Activated CD4-positive, alpha-beta T cell treated with anti-CD3 and anti-CD28 coated beads, Interleukin-2, Interleukin-6, amounts not matched to agents 100 ng/mL and 50 ng/mL, durations not matched to agents 16 hours and 8 hours (primary cell): ENCODE results near the gene GAS2L3.
A peak's percentile ranks its signal among the peaks of the same experiment; 100 is the strongest.
"Not testable (repeated sequence)": the region's sequence is repeated elsewhere in the genome, so short reads cannot be mapped to it uniquely, and the experiment has no call there.

Experiments used
- DNase-seq: peaks from one replicate; pipeline ENCODE4 v3.0.0-alpha.2; 2020

GAS2L3 gene

DNA sequence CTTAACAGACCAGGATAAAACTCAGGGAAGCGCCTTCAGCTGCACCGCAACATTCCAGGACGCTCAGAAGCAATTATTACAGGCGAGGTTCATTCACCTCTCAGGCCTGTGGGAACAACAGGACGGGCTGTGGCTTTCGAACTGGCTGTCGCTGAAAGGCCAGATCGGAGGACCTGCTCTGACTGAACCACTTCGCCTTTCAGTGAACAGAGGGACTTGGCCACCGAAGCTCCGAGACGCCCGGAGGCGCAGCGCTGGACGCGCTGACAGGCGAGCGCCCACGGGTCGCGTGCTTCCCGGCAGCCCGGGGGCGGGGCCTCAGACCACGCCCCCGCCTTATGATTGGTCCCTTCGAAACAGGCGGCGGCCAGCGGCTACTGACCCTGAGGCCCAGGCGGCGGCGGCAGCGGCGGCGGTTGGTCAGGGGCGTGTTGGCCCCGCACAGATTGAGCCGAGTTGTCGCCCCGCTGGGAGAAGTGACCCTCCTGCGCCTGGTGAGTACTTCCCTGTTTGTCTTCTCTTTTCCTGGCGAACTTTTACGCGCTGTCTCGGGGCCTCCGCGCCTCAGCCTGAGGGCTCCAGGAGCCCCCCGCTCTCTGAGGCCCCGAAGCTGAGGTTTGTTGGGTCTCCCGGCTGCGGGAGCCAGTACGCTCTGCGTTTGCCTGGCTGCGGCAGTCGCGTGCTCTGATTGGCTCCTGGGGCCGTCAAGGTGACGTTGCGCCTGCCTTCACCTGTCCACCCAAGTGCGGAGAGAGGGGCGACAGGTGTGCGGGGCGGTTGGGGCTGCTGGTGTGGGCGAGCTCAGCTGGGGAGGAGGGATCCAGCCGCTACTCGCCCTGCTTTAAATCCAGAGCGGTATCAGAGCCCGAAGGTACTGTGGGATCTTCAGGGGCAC is at the start of gene GAS2L3:
Gene GAS2L3, plus strand, starts transcription at position 393 of the 895 bp plus-strand sequence. CDS start 21,221 bp downstream, outside the sequence.
- DNase-seq = peak; percentile 80

GRCh38 chr12:100528034-100528433 is 45.5 kb upstream of the GAS2L3 start:
- no peak for DNase-seq

DNA sequence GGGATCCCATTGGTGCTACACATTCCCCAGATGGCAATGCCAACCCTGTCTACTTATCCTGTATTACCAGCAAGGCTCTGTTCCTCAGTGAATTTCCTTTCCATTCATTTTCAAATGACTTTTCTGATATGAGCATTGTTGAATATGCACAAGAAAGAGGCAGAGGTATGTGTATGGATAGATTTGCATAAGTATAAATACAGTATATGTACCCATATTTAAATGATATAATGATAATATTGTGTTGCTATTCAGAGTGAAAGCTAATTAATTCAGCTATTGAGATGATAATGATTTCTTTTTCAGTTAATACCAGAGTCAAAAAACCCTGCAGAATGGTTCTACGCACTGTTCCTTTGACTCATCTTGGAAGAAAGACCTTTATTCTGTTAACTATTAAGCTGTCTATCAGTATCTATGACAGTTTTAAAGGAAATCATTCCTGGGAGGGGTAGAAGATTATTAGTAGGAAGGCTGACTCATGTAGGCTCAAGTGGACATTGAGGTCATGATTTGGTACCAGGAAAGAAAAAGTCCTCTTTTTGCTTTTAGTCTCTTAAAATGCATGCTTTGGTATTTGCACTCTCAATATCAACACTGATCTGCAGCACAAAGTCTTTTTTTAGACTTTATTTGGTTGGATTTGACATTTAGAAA is 44.9 kb upstream of the GAS2L3 start:
- no peak for DNase-seq

- no peak for DNase-seq
Measured at GRCh38 chr12:100529756-100530350, 43.6 kb upstream of the GAS2L3 start.

GRCh38 chr12:100533376-100533775 is 40.1 kb upstream of the GAS2L3 start:
- no peak for DNase-seq

DNA sequence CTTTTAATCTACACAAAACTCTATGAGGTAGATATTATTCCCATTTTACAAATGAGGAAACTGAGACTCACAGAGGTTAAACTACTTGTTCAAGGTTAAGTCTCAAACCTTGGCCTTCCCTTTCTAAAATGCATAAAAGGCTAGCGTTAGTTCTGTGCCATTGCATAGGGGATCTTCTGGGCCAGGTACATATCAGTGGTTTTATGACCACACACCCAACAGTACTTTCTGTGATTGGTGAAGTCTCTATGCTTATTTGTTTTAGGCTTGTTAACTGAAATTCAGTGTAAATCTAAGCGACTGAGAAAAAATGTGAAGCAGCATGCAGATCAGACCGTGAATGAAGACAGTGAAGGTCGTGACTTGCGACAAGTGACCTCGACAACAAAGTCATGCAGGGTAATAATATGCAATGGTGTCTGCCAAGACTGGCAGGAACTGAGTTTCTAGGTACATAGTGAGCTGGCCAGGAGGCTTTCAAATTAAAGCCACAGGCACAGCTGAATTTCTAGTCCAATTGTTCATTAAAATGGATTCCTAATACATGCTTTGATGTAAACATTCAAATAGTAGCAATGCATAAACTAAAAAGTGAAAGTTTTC is 38.8 kb upstream of the GAS2L3 start:
- DNase-seq = no peak

DNA sequence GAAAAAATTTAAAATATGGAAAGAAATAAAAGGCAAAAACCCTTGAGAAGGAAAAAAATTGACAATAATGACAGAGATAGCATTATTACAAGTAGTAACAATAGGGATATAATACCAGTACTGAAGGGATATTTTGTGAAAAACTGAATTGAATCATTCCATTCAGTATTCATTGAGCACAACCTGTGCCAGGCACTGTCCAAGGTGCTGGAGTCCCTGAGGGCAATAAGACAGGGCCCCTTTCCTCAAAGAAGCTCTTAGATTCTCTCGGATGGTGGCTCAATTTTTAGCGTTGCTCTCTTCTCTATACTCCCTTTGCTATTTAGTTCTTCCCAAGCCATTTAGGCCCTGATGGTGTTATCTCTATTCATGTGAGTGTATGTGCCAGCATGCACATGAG is 34.3 kb upstream of the GAS2L3 start:
- DNase-seq = peak; percentile 26

DNA sequence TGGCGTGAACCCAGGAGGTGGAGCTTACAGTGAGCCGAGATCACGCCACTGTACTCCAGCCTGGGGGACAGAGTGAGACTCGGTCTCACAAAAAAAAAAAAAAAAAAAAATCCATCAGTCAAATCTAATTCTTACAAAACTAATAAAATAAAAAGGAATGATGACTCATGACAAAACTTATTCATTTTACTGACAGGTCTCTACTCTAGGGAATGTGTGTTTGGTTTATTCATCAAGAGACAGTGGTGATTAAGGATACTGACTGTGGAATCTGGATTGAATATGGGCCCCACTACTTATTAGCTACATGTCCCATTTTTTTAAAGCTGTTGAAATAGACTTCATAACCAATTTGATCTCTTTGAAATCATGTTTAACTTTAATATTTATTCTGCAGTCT is 29.3 kb upstream of the GAS2L3 start:
- no peak for DNase-seq

DNA sequence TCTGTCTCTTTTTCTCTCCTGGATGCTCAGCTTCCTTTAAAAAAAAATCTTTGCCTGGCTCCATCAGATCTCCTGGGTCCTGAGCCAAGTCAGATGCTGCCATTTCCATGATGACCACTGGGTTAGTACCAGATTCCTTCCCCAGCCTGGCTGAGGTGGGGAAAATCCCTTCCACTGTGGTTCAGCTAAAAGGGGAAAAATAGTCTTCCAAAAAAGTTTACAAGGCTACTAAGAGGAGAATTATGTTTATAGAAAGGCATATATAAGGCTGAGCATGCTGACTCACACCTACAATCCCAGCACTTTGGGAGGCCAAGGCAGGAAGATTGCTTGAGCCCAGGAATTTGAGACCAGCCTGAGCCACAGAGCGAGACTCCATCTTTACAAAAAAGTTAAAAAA is 28.4 kb upstream of the GAS2L3 start:
- no peak for DNase-seq

- DNase-seq = no peak
Measured at GRCh38 chr12:100553936-100554335, 19.5 kb upstream of the GAS2L3 start.

DNA sequence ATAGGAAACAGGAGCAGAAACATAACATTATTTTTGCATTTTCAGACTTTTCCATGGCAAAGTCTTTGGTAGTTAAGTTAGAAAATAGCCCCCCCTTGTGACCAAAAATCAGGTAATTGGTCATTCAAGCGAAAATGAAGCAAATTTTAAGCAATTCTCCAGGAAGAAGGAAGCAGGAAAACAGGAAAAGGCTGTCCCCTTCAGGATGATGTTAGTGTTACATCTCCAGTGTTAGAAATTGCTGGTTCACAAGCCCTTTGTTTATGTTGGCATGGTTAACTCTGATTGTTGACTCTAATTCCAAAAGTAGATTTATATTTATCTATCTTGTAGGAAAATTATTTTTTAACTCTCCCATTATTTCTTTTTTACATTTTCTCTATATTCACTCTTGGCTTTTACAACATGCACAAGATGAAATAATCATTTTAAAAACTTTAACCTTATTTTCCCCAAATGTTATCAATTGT is 18.8 kb upstream of the GAS2L3 start:
- peak; percentile 42 for DNase-seq

GRCh38 chr12:100555722-100556121 is 17.8 kb upstream of the GAS2L3 start:
- no peak for DNase-seq

GRCh38 chr12:100557357-100557756 is 16.1 kb upstream of the GAS2L3 start:
- DNase-seq = no peak

GRCh38 chr12:100559261-100559660 is 14.2 kb upstream of the GAS2L3 start:
- DNase-seq = not testable (repeated sequence)

DNA sequence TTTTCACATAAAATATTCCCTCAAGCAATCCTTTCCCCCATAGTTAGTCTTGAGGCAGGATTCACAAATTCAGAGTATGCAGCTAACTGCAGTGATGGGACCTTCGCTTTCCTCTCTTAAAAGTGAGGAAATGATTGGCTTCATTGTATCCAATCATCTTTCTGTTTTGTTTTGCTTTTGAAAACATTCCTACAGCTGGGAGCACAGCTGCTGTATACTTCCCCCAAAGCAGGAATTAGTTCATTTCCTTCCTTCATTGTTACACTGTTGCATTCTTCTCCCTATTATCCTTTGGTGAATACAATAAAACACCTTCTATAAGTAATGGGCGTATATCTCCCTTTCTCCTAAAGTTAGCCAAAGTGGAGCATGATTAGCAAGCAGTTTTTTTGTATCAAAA is 9.4 kb upstream of the GAS2L3 start:
- DNase-seq = no peak

- no peak for DNase-seq
Measured at GRCh38 chr12:100564905-100565467, 8.5 kb upstream of the GAS2L3 start.

GRCh38 chr12:100565987-100566545 is 7.4 kb upstream of the GAS2L3 start:
- DNase-seq = no peak

GRCh38 chr12:100566887-100567637 is 6.4 kb upstream of the GAS2L3 start:
- DNase-seq = no peak

DNA sequence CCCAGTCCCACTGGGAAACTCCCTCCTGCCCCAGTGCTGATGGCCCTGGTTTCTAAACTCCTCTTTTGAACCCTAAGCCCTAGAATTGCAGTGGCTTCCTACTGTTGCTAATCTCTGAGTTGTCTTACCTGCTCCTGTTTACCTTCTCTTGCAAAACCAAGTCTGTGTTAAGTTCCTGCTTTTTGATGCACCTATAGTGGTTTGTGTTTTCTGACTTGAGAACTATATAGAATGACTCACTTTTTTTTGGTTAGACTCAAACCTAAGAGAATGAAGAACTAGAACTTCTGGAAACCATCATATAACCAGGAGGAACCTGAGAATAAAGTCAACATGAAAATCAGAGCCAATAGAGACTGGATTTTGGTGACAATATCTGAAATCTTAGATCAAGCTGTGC is 5.5 kb upstream of the GAS2L3 start:
- DNase-seq = no peak

GRCh38 chr12:100572184-100572583 is 1.3 kb upstream of the GAS2L3 start:
- no peak for DNase-seq

- no peak for DNase-seq
Measured at GRCh38 chr12:100574187-100575074, 947 bp downstream of the GAS2L3 start.
